GM19397 (cell line): ENCODE results near the gene OTULIN.
A peak's percentile ranks its signal among the peaks of the same experiment; 100 is the strongest.

Source experiments
- ATAC-seq: cut with Tn5 transposase; IDR thresholded peaks from one replicate; pipeline ENCODE4 v1.9.1; 2021; ENCODE audit warnings: mild to moderate bottlenecking, moderate library complexity; ENCODE audit not compliant: unreplicated experiment

Gene OTULIN

GRCh38 chr5:14667770-14668169, 3.3 kb downstream of the OTULIN start:
- ATAC-seq = no peak

- ATAC-seq = no peak
These were observed 3.7 kb downstream of the OTULIN start for GRCh38 chr5:14668181-14668591.

- no peak for ATAC-seq
These were observed 4.9 kb downstream of the OTULIN start for GRCh38 chr5:14669415-14669814.

- no peak for ATAC-seq
These were observed 5.5 kb downstream of the OTULIN start for GRCh38 chr5:14669975-14670374.

- ATAC-seq = no peak
These were observed 6.9 kb downstream of the OTULIN start for GRCh38 chr5:14671414-14671813.

GRCh38 chr5:14672082-14672481, 7.6 kb downstream of the OTULIN start:
- ATAC-seq = no peak

GRCh38 chr5:14672484-14673394, 8.2 kb downstream of the OTULIN start:
- ATAC-seq = no peak

GRCh38 chr5:14673443-14673842, 8.9 kb downstream of the OTULIN start:
- no peak for ATAC-seq

GRCh38 chr5:14674983-14675854, 10.7 kb downstream of the OTULIN start:
- peak; percentile 8 for ATAC-seq

GRCh38 chr5:14675865-14676300, 11.4 kb downstream of the OTULIN start:
- ATAC-seq = peak; percentile 40

GRCh38 chr5:14676320-14676719, 11.8 kb downstream of the OTULIN start:
- ATAC-seq = peak; percentile 37

GRCh38 chr5:14678773-14679334, 14.3 kb downstream of the OTULIN start:
- no peak for ATAC-seq

GRCh38 chr5:14679595-14679994, 15.1 kb downstream of the OTULIN start:
- ATAC-seq = no peak

GRCh38 chr5:14681236-14681752, 16.8 kb downstream of the OTULIN start:
- ATAC-seq = no peak

GRCh38 chr5:14683906-14684455, 19.5 kb downstream of the OTULIN start:
- no peak for ATAC-seq

- ATAC-seq = no peak
These were observed 20.2 kb downstream of the OTULIN start for GRCh38 chr5:14684757-14685156.

- ATAC-seq = peak; percentile 93
These were observed 21.2 kb downstream of the OTULIN start for GRCh38 chr5:14685757-14686156.

GRCh38 chr5:14686517-14686916, 22.0 kb downstream of the OTULIN start:
- ATAC-seq = no peak

GRCh38 chr5:14687023-14687665, 22.6 kb downstream of the OTULIN start:
- no peak for ATAC-seq

GRCh38 chr5:14693070-14693469, 28.6 kb downstream of the OTULIN start:
- ATAC-seq = no peak
